Measurements from ENCODE around the gene ACO2.
"Not testable (repeated sequence)": the region's sequence is repeated elsewhere in the genome, so short reads cannot be mapped to it uniquely, and the experiment has no call there.

Gene ACO2

DNA sequence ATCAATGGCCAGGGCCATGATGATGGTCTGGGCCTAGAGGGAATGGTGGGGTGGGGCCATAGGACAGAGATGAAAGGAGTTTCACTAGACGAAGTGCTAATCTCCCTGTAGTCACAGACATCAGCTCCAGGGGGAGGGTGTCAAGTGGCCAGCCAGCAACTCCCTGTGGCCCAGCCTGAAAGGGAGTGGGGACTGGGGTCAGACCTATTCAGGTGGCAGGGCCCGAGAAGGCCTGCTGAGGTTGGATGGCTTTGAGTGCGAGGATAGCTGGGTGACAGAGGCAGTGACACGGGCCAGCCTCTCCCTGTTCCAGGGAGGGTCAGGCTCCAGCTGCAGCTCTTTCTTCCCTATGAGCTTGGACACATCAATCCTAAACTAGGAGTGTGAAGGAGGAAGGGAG is 33.4 kb upstream of the ACO2 start:
- TF ChIP-seq, protein P1, sequence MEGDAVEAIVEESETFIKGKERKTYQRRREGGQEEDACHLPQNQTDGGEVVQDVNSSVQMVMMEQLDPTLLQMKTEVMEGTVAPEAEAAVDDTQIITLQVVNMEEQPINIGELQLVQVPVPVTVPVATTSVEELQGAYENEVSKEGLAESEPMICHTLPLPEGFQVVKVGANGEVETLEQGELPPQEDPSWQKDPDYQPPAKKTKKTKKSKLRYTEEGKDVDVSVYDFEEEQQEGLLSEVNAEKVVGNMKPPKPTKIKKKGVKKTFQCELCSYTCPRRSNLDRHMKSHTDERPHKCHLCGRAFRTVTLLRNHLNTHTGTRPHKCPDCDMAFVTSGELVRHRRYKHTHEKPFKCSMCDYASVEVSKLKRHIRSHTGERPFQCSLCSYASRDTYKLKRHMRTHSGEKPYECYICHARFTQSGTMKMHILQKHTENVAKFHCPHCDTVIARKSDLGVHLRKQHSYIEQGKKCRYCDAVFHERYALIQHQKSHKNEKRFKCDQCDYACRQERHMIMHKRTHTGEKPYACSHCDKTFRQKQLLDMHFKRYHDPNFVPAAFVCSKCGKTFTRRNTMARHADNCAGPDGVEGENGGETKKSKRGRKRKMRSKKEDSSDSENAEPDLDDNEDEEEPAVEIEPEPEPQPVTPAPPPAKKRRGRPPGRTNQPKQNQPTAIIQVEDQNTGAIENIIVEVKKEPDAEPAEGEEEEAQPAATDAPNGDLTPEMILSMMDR (IDR thresholded peaks at IDR 0.05), result no peak
- TF ChIP-seq ZFX (IDR thresholded peaks at IDR 0.05; ENCODE audit: borderline replicate concordance), result no peak

DNA sequence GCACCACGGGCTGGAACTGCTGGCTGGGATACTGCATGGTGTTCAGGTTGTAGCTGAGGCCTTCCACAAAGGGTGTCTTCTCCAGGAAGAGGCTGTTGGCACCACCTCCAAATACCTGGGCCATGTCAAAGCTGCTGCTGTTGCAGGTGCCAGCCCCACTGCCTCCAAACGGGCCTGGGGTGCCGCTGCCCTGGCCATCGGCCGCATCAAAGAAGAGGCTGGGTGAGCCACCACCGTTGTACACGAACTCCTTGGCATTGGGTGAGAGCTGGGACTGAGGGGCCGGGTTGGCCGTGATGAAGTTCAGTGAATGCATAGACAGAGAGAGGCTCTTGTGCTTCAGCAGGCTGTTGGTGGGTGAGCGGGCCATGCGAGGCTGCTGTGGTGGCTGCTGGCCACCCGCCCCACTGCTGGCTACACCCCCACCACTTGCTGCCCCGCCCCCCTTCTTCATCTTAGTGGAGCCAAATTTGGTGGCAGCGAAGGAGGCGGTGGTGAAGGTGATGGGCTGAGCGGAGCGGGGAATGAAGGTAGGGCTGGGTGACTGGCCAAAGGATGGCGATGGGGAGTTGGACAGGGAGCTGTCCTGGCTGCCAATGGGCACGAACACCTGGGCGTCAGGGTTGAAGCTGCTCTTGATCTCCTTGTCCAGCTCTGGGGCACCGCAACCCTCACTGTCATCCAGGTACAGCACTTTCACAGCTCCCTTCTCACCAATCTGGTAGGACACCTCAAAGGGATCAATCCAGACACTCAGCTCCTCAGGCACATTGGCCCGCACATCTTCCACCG is 32.4 kb upstream of the ACO2 start:
- no peak for TF ChIP-seq ZFX (IDR thresholded peaks at IDR 0.05; ENCODE audit: borderline replicate concordance)
- TF ChIP-seq, protein P1 (IDR thresholded peaks at IDR 0.05), result no peak
- no peak overlapping the region for H3K27ac ChIP-seq

More for the DNA sequence above, 33.4 kb upstream of the ACO2 start:
- no peak overlapping the region for H3K27ac ChIP-seq

DNA sequence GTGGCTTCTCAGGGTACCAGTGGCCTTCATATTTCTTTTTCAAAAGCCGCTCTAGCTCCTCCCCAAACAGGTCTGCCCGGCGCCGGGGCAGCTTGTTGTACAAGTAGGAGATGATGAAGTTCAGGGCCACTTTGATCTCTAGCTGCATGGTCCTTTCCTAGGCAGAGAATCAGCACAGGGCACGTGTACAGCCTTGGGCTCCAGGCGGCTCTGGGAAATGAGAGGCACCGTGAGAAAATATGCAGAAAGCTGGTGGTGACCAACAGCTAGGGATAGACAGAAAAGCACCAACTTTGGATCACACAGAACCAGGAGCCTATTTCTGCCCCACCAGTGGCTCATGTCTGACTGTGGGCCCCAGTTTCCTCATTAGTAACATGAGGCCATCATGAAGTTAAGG is 31.7 kb upstream of the ACO2 start:
- TF ChIP-seq, protein P1 (IDR thresholded peaks at IDR 0.05), result no peak
- TF ChIP-seq ZFX (IDR thresholded peaks at IDR 0.05; ENCODE audit: borderline replicate concordance), result no peak
- no peak overlapping the region for H3K27ac ChIP-seq

DNA sequence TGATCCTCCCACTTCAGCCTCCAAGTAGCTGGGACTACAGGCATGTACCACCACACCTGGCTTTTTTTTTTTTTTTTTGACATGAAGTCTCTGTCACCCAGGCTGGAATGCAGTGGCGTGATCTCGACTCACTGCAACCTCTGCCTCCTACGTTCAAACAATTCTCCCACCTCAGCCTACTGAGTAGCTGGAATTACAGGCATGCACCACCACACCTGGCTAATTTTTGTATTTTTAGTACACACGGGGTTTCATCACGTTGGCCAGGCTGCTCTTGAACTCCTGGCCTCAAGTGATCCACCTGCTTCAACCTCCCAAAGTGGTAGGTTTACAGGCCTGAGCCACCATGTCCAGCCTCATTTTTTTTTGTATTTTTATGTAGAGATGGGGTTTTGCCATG is 28.4 kb upstream of the ACO2 start:
- not testable (repeated sequence) for H3K27ac ChIP-seq

DNA sequence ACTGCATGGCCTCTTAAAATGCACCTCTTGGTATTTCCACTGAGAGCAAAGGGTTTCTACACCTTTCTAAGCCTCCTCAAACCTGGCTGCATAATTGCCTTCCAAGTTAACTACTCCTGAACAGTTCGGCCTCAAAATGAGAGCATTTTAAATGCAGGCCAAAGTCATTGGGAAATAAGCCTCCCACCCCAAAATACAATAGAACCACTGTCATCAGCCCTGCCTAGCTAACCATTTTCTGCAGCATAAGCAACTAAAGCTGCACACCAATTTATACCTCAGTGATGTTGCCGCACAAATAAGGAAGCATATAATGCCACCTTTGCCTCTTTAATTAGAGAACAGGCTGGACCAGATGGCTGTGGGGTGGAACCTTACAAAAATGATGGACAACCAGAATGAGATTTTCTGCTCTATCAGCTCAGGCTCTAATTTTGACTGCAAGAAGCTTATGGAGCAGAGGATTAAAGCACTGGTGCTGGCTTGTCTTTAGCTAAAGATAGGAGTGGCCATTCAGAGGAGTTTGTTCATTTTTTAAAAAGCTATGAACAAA is 26.6 kb upstream of the ACO2 start:
- TF ChIP-seq ZFX (IDR thresholded peaks at IDR 0.05; ENCODE audit: borderline replicate concordance), result no peak
- TF ChIP-seq, protein P1 (IDR thresholded peaks at IDR 0.05), result no peak
- peak overlapping the region; percentile 5 for H3K27ac ChIP-seq

DNA sequence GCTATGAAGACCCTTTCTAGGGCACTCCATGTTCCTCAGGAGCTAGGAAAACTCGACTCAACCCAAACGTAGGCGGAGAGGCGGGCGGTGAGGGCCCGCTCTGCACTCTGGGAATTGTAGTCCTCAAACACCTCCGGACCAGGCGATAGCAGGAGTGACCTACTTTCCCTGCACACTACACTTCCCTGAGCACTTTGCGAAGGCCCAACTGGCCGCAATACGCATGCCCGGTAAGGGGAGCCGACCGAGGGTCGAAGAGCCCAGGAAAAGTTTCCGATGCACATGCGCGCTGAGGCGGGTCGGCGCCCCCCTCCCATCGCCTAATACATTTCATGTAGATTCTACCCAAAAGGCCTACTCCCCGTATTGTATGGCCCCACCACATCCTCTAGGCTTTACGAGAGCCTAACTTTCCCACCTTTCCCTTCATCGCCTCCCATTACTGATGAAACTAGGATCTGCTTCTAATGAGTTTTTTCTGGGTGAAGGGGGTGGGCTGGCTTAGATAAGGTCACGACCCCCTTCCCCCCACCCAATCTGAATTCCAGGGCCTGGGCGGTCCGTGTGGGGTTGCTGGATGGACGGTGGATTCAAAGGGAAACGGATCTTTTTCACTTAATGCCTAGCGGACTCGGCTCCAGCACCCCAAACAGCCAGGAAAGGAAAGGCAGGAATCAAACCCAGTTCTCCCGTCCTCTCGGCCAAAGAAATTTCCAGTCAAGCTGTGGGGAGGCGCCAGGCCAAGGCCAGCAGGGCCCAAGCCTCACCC is 24.4 kb upstream of the ACO2 start:
- TF ChIP-seq, protein P1 (IDR thresholded peaks at IDR 0.05), result no peak
- H3K27ac ChIP-seq, result peak overlapping the region; percentile 100

DNA sequence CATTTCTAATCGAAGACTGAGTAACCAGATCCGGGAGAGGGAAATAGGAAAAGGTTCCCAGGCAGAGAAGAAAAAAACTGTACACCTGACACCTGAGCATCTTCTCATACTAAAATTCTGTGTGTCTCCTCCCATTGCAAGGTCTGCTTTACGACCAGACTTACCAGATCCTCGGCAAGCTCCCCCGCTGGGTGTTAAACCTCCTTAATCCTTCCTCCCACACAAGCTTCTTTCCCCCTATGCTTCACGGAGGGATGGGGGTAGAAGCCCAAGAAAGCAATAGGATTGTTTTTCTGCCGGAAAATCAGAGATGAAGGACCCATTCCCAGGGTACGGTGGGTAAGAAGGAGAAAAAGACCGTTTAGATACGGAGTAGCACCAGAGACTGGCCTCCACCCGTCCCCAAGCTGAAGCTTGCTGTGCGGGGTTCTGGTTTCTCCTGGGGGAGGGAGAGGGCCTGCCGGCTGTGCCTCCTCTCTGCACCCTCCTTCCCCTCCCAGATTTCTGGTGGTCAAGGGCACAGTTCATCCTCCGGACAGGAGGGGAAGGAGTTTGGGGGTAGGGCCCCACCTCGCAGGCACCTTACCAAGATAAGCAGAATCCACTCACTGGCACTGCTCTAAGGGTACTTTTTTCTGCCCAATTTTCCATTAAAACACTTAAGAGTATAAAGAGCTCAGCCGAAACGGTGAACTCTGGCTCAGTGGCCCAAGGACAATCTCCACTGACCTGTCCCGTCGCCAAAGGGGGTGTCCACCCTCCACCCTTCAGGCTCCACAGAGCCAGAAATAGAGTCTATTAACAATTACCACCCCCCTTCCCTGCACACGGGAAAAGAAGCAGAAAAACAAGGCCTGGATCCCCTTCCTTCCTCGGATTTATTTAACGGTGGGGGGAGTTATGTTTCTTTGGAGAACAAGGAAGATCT is 23.5 kb upstream of the ACO2 start:
- peak overlapping the region; percentile 100 for H3K27ac ChIP-seq
- no peak for TF ChIP-seq ZFX (IDR thresholded peaks at IDR 0.05; ENCODE audit: borderline replicate concordance)
- TF ChIP-seq, protein P1 (IDR thresholded peaks at IDR 0.05), result no peak
